Measurements from ENCODE around the gene EVPLL. TPM values are rescaled to one million over a fixed set of nuclear protein-coding genes. Genes with fewer than 3 reads are reported as not detected.
"Not testable (repeated sequence)": the region's sequence is repeated elsewhere in the genome, so short reads cannot be mapped to it uniquely, and the experiment has no call there.

The EVPLL gene
- total and polyA plus RNA-seq, 2 of the 4 experiments (the other 2 are of a cell fraction), result not detected

- H3K27ac ChIP-seq (ENCODE audit: insufficient read depth, low read length); H4K20me1 ChIP-seq (ENCODE audit: insufficient read depth, low read length); H2AK5ac ChIP-seq (ENCODE audit: low read depth, low read length); H3K79me1 ChIP-seq (ENCODE audit: low read depth in 1 of 2, low read length in 2 of 2); H3K36me3 ChIP-seq (ENCODE audit: control insufficient read depth, insufficient read depth, low read length); POLR2A ChIA-PET (ENCODE audit: unreplicated experiment); H2AFZ ChIP-seq (replicated peaks; ENCODE audit: low read length, poor library complexity); dilution Hi-C loops (cut with HindIII; ENCODE audit: low sequenced_read_pairs, unreplicated experiment); H3K9me1 ChIP-seq (ENCODE audit: insufficient read depth, low read length); H4K5ac ChIP-seq (ENCODE audit: low read depth, low read length); H2BK20ac ChIP-seq (ENCODE audit: low read depth, low read length); H3K56ac ChIP-seq (ENCODE audit: extremely low read depth, insufficient read depth, low read length); H3K23ac ChIP-seq (ENCODE audit: low read depth, low read length); DNase-seq; H2BK120ac ChIP-seq (ENCODE audit: low read depth, low read length); H3K9ac ChIP-seq (ENCODE audit: low read depth, low read length); H3K9me3 ChIP-seq (ENCODE audit: control insufficient read depth, insufficient read depth, low read length); ATAC-seq (ENCODE audit: low read depth); H4K91ac ChIP-seq (ENCODE audit: insufficient read depth, low read depth, low read length); H3K27me3 ChIP-seq (ENCODE audit: control insufficient read depth, insufficient read depth, low read length); CTCF ChIA-PET; in situ Hi-C loops (cut with MboI; ENCODE audit: low sequenced_read_pairs); H2BK15ac ChIP-seq (ENCODE audit: low read depth, low read length); H2AK9ac ChIP-seq (replicated peaks; ENCODE audit: low read depth, low read length, poor library complexity); intact Hi-C loops (cut with micrococcal nuclease); BruUV-seq (replicated peaks); H2BK5ac ChIP-seq (ENCODE audit: low read depth, low read length, poor library complexity, severe bottlenecking); H3K14ac ChIP-seq (replicated peaks; ENCODE audit: low read depth, low read length); H3K4me3 ChIP-seq (ENCODE audit: insufficient read depth, low read depth, low read length); H3K4ac ChIP-seq (ENCODE audit: low read depth, low read length); H3K4me1 ChIP-seq (ENCODE audit: control insufficient read depth, insufficient read depth, low read length); H4K8ac ChIP-seq (ENCODE audit: low read depth in 2 of 2, low read length in 2 of 2); H3K18ac ChIP-seq (ENCODE audit: low read depth, low read length); H3K4me2 ChIP-seq (ENCODE audit: low read depth, low read length): not testable (repeated sequence)
- no CpG with 5 or more reads among the region's 10 CpGs for WGBS, 2 experiments (ENCODE audit: extremely low coverage in 2 of 2, insufficient read length in 1 of 2)
These were observed 11.2 kb downstream of the EVPLL start for GRCh38 chr17:18388728-18389127.

DNA sequence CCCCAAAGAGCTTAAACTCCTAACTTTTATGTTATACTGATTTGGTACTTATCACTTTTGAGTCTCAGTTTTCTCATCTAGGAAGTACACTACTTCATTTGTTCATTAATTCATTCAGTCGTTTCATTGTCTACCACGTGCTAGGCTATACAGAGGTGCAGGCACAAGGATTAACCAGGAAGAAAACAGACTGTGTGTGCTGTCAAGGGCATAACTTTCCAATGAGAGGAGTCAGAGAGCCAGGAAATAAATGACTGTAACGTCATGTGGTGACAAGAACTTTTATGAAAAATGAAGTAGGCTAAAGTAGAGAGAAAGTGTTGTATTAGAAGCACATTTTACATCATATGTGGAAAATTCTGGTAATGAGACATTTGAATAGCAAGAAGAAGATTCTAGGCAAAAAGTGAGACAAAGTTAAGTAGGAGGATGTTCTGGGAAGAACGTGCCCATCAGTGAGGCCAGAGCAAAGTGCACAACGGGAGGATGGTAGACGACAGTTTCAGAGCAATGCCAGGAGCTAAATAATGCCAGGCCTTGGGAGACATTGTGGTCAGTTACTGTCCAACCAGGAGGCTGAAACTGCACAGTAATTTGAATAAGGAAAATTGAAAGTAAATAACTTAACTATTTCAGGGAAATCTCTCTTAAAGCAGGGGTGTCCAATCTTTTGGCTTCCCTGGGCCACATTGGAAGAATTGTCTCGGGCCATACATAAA is 24.5 kb downstream of the EVPLL start:
- H3K27me3 ChIP-seq (ENCODE audit: control insufficient read depth, insufficient read depth, low read length); intact Hi-C loops (cut with micrococcal nuclease); H3K18ac ChIP-seq (ENCODE audit: low read depth, low read length): not testable (repeated sequence)

More for the DNA sequence above, 24.5 kb downstream of the EVPLL start:
- H2BK5ac ChIP-seq (ENCODE audit: low read depth, low read length, poor library complexity, severe bottlenecking); H3K36me3 ChIP-seq (ENCODE audit: control insufficient read depth, insufficient read depth, low read length); H3K9me3 ChIP-seq (ENCODE audit: control insufficient read depth, insufficient read depth, low read length); CTCF ChIA-PET; H2AK5ac ChIP-seq (ENCODE audit: low read depth, low read length); H3K79me1 ChIP-seq (ENCODE audit: low read depth in 1 of 2, low read length in 2 of 2); H3K56ac ChIP-seq (ENCODE audit: extremely low read depth, insufficient read depth, low read length); H3K9me1 ChIP-seq (ENCODE audit: insufficient read depth, low read length); H3K27ac ChIP-seq (ENCODE audit: insufficient read depth, low read length); H2BK20ac ChIP-seq (ENCODE audit: low read depth, low read length); POLR2A ChIA-PET (ENCODE audit: unreplicated experiment); H2AK9ac ChIP-seq (replicated peaks; ENCODE audit: low read depth, low read length, poor library complexity); H3K23ac ChIP-seq (ENCODE audit: low read depth, low read length); DNase-seq; H2AFZ ChIP-seq (replicated peaks; ENCODE audit: low read length, poor library complexity); in situ Hi-C loops (cut with MboI; ENCODE audit: low sequenced_read_pairs); H3K4ac ChIP-seq (ENCODE audit: low read depth, low read length); H3K4me2 ChIP-seq (ENCODE audit: low read depth, low read length); ATAC-seq (ENCODE audit: low read depth); H4K5ac ChIP-seq (ENCODE audit: low read depth, low read length); H2BK120ac ChIP-seq (ENCODE audit: low read depth, low read length); H3K14ac ChIP-seq (replicated peaks; ENCODE audit: low read depth, low read length); H4K8ac ChIP-seq (ENCODE audit: low read depth in 2 of 2, low read length in 2 of 2); H3K4me1 ChIP-seq (ENCODE audit: control insufficient read depth, insufficient read depth, low read length); H3K9ac ChIP-seq (ENCODE audit: low read depth, low read length); H4K20me1 ChIP-seq (ENCODE audit: insufficient read depth, low read length); dilution Hi-C loops (cut with HindIII; ENCODE audit: low sequenced_read_pairs, unreplicated experiment); H2BK15ac ChIP-seq (ENCODE audit: low read depth, low read length); H4K91ac ChIP-seq (ENCODE audit: insufficient read depth, low read depth, low read length); BruUV-seq (replicated peaks); H3K4me3 ChIP-seq (ENCODE audit: insufficient read depth, low read depth, low read length): not testable (repeated sequence)
- 20% methylated on average over 1 of the region's 7 CpGs; no CpG with 5 or more reads in 1 of the 2 experiments for WGBS, 2 experiments (ENCODE audit: extremely low coverage in 2 of 2, insufficient read length in 1 of 2)
